HG03575 (cell line): ENCODE measurements around the gene ARID1B.

ENCODE experiments used
- ATAC-seq: cut with Tn5 transposase; IDR thresholded peaks from one replicate; pipeline ENCODE4 v1.9.1; 2021; ENCODE audit not compliant: unreplicated experiment, insufficient number of reproducible peaks, low FRiP score; ENCODE audit errors: extremely low read depth

The ARID1B gene

DNA sequence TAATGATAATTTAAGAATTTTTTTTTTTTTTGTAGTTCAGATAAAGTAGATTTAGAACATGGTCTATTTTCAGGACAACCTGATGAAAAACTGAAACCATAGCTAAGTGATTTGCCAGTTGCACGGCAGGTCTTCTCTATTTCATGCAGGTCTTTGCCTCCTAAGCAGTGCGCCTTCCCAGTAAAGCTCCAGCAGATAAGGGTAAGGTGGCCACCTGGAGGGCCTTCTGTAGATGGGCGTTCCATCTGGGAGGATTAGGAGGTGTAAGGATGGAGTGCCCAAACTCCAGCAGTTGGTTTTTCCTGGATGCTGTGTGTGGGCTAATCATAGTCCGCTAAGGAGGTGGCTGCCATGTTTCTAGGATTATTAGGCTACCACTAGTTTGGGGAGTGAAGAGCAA is 107.1 kb downstream of the ARID1B start:
- ATAC-seq: no peak

GRCh38 chr6:156885562-156885961 is 108.4 kb downstream of the ARID1B start:
- no peak for ATAC-seq

DNA sequence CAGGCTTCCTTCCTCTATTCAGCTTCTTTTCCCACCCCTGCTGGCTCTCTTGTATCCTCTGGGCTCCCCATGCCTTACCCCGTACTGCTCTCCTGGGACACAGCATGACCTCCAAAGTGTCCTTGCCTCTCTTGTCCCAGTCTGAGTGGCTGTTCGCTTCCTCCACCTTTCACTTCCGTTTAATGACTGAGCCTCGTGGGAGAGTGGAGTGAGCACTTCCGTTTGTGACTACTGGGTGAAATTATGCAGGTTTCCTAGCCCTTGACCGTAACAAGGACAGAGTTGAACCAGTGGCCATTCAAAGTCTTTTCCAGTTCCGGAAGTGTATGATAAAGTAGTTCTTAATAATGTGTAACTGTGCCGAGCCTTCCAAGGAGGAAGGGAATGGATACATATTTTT is 109.2 kb downstream of the ARID1B start:
- no peak for ATAC-seq

GRCh38 chr6:156887623-156888269 is 110.6 kb downstream of the ARID1B start:
- ATAC-seq: no peak

DNA sequence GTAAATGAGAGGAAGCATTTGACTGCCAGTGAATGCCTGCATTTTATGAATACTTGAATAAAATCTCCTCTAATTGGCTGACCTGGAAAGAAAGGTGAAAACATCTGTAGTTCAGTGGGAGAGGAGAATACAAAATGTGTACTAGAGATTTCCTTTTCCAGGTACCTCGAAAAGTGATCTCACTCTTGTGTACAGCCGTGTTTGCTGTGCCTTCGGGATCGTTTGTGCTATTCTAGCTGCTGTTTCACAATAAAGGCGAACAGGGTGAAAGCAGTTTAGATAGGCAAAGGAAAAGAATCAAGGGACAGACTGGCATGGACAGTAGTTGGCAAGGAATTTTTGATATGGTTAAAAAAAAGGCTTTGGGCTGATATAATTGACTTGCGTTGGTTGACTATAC is 112.3 kb downstream of the ARID1B start:
- no peak for ATAC-seq

DNA sequence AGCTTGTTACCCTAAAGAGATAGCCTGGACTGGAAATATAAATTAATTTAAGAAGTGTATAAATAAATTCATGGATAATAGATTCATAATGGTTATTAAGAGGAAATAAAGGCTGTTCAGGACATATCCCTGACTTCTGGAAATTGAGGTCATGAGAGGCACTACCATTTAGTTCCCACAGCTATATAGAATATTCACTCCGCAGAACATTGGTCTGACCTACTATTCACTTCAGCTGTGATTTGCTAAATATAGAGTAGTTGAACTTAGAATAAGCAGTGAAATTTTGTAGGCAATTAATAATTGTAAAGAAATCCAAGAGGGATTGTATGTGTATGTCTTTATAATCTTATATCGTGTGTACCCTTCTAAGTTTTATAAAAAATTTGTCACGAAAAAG is 112.8 kb downstream of the ARID1B start:
- no peak for ATAC-seq

GRCh38 chr6:156890627-156891314 is 113.6 kb downstream of the ARID1B start:
- ATAC-seq: no peak

DNA sequence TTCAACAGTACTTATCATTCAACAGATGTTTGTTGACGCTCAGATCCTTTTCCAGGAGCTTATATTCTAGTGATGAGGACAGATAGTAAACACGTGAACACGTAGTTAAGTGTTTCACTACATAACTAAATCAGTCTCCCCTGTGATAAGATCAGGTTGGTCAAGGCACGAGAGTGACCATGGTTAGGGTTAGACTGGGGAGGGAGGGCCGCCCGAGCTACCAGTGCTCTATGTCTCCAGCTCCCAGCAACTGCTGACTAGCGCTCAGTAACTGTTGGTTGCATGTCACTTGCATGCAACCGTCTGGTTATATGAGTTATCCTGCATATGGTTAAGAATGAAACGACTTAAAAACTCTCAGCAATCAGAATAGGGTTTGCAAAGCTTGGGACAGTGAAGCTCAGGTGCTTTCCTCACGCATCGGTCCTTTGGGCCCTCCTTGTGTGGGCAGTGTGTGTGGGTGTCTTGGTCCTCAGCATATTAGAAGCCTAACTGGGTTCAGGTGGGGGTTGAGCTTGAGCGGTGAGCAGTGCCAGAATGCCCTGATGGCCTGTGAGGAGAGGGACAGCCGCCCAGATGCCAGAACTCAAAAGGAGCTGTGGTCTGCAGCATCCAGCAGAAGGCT is 120.8 kb downstream of the ARID1B start:
- ATAC-seq: no peak

DNA sequence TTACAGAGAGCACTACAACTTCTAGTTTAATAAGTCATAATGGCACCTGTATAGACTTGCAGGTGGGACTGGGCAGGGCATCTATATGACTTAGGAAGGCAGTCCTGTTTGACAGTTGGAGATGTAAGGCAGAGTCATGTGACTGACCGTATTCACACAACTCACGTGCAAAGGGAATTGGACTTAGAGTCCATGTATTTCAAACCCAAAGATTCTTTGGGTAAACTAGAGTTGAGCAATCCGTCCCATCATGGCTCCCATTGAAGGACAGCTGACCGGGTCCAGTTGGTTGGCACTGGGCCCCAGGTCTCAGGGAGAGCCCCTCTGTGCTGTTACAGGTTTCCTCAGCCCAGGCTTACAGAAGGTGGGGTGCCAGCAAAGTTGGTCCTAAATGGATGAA is 121.9 kb downstream of the ARID1B start:
- ATAC-seq: no peak

- no peak for ATAC-seq
Measured at GRCh38 chr6:156899532-156900135, 122.5 kb downstream of the ARID1B start.

DNA sequence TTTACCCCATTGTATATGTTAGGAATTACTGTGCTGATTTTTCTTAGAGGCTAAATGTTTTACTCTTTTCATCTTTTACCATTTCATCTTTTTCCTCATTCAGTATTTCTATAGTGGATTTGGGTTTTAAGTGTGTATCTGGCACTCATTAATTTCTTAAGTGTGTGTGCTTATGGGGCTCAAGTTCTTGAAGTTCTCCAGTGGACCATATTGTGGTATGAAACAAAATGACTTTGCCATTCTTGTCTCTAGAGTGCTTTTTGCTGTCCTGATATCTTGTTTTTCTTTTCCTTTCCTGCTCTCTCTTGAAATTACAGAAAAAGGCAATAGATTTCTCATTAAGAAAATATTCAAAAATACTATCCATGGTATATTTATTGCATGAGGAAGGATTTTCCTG is 123.1 kb downstream of the ARID1B start:
- no peak for ATAC-seq

DNA sequence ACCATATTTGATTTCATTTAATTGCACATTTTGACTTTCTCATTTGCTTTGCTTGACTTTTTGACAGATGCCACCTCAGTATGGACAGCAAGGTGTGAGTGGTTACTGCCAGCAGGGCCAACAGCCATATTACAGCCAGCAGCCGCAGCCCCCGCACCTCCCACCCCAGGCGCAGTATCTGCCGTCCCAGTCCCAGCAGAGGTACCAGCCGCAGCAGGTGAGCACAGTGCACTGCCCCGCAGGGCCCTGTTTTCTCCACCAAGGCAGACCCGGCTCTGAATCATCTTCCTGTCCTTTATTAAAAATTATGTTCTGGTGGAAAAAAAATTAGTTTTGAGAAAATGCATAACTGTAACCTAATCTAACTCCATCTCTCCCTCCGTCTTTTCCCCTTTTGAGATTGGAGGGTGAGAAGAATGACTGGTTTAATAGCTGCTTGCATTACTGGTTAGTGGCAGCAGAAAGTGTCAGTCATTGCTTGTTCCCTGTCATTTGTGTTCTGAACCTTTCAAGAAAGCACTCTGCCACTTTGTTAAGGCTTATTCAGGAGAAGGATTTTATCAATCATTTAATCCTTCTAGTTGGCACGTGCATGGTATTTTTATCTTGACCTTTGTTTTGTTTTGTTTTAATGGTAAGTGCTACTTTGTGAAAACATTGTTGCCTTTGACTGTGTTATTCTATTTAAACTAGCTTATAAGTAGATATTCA is 124.3 kb downstream of the ARID1B start:
- no peak for ATAC-seq

GRCh38 chr6:156902782-156903181 is 125.6 kb downstream of the ARID1B start:
- no peak for ATAC-seq

- no peak for ATAC-seq
Measured at GRCh38 chr6:156904176-156904967, 127.2 kb downstream of the ARID1B start.

- no peak for ATAC-seq
Measured at GRCh38 chr6:156905801-156906200, 128.6 kb downstream of the ARID1B start.

DNA sequence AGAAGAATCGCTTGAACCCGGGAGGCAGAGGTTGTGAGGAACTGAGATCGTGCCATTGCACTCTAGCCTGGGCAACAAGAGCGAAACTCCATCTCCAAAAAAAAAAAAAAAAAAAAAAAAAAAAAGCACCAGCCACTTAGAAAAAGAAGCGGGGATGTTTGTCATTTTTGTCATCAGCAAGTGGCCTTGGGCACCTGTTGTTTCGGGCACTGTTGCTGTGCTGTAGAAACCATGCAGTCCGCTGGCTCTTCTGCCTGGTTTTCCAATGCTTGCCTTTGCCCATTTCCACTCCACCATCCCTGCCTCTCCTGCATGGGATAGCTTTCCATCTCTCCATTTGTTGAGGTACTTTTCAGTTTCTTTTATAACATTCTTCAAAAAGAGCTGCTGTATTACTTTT is 129.3 kb downstream of the ARID1B start:
- ATAC-seq: no peak

GRCh38 chr6:156909212-156910010 is 132.2 kb downstream of the ARID1B start:
- no peak for ATAC-seq

GRCh38 chr6:156910011-156910334 is 132.8 kb downstream of the ARID1B start:
- ATAC-seq: no peak
